Endothelial cell of umbilical vein (primary cell): ENCODE data around the gene SELP. TPM values are rescaled to one million over a fixed set of nuclear protein-coding genes. Genes with fewer than 3 reads are reported as not detected.

Source experiments
- BruUV-seq: library from RNA; stranded (reverse); fragments of 400-500 nt; replicated peaks from 2 replicates; lab custom pipeline; 2021; lab: Mats Ljungman, UMichigan
- CTCF ChIA-PET: fragments of 300-600, 350-600 bp; sonication (Branson Sonifier 250); formaldehyde crosslinking; loops from one replicate; lab custom pipeline; 2021; ENCODE audit warnings: antibody characterized with exemption, inconsistent platforms; lab: Charles Lee
- POLR2A ChIA-PET: fragments of 300-600, 350-600 bp; sonication (Branson Sonifier 250); formaldehyde crosslinking; loops from one replicate; lab custom pipeline; 2021; ENCODE audit warnings: antibody characterized with exemption, inconsistent platforms; lab: Charles Lee
- DNase-seq: peaks from one replicate; pipeline ENCODE4 v3.0.0-alpha.2; 2011; ENCODE audit warnings: low read depth, low spot score
- FAIRE-seq: peaks from 2 replicates; lab custom pipeline; 2011; peaks lifted over from hg19 to GRCh38; lab: Jason Lieb, UNC
- H2AFZ ChIP-seq: 2 replicates; pipeline ENCODE4 v1.6.0; 2012; ENCODE audit warnings: low read depth, low read length, control low read depth, inconsistent platforms
- H3K27ac ChIP-seq: 2 replicates; pipeline ENCODE4 v1.5.1; 2011; ENCODE audit warnings: low read depth, mild to moderate bottlenecking, control low read depth, low read length, moderate library complexity; ENCODE audit not compliant: insufficient read depth
- H3K27me3 ChIP-seq, 2 experiments: 2 replicates each; pipeline versions ENCODE4 v1.6.0 to v1.6.1; 2011; ENCODE audit warnings: low read length in 2 of 2, mixed read lengths in 1 of 2; ENCODE audit not compliant: control insufficient read depth in 2 of 2, insufficient read depth in 2 of 2
- H3K36me3 ChIP-seq, 2 experiments: 2 replicates in 1 of 2; 3 replicates in 1 of 2; pipeline ENCODE4 v1.5.1; 2011; ENCODE audit warnings: low read length in 2 of 2, mild to moderate bottlenecking in 1 of 2, moderate library complexity in 1 of 2; ENCODE audit not compliant: control insufficient read depth in 2 of 2, insufficient read depth in 2 of 2; ENCODE audit errors: extremely low read depth in 1 of 2
- H3K4me1 ChIP-seq: 3 replicates; pipeline ENCODE4 v1.5.1; 2011; ENCODE audit warnings: mild to moderate bottlenecking, low read length; ENCODE audit not compliant: control insufficient read depth, insufficient read depth; ENCODE audit errors: extremely low read depth
- H3K4me2 ChIP-seq: 2 replicates; pipeline ENCODE4 v1.6.1; 2011; ENCODE audit warnings: low read length, control low read depth, mixed read lengths; ENCODE audit not compliant: insufficient read depth
- H3K4me3 ChIP-seq, 3 experiments: fragments of 200-600 bp in 1 of 3; sonication (generic), shearing (Covaris generic) in 1 of 3; replicated peaks in 1 of 3; 2 replicates each; pipeline ENCODE4 v1.5.1; 2011 to 2016; ENCODE audit warnings: control low read depth in 3 of 3, low read length in 3 of 3, mild to moderate bottlenecking in 2 of 3, inconsistent platforms in 1 of 3, low read depth in 1 of 3, moderate library complexity in 1 of 3; ENCODE audit not compliant: insufficient read depth in 1 of 3
- H3K79me2 ChIP-seq: 2 replicates; pipeline ENCODE4 v1.6.0; 2012; ENCODE audit warnings: low read length, inconsistent platforms; ENCODE audit not compliant: control insufficient read depth, insufficient read depth
- H3K9ac ChIP-seq: replicated peaks from 2 replicates; pipeline ENCODE3; 2011; ENCODE audit warnings: low read length, control low read depth; ENCODE audit not compliant: insufficient read depth; ENCODE audit errors: extremely low read depth
- H3K9me1 ChIP-seq: replicated peaks from 3 replicates; pipeline ENCODE4 v1.6.0; 2011; ENCODE audit warnings: mild to moderate bottlenecking, low read length; ENCODE audit not compliant: control insufficient read depth, insufficient read depth; ENCODE audit errors: extremely low read depth
- H3K9me3 ChIP-seq: replicated peaks from 2 replicates; pipeline ENCODE4 v1.5.1; 2012; ENCODE audit warnings: low read length, inconsistent platforms; ENCODE audit not compliant: control insufficient read depth, insufficient read depth
- H4K20me1 ChIP-seq: replicated peaks from 2 replicates; pipeline ENCODE3; 2011; ENCODE audit warnings: mild to moderate bottlenecking, low read length; ENCODE audit not compliant: control insufficient read depth, insufficient read depth; ENCODE audit errors: extremely low read depth
- CTCF ChIP-seq, 2 donors: IDR thresholded peaks; 1 replicate in 1 of 2; 2 replicates in 1 of 2; pipeline ENCODE4 v1.5.1; 2011; ENCODE audit warnings: low read length in 2 of 2, mild to moderate bottlenecking in 2 of 2, moderate library complexity in 2 of 2, control low read depth in 1 of 2, inconsistent platforms in 1 of 2, low read depth in 1 of 2; ENCODE audit not compliant: insufficient read depth in 1 of 2; ENCODE audit errors: extremely low read depth in 1 of 2
- EZH2 ChIP-seq: IDR thresholded peaks from 2 replicates; pipeline ENCODE4 v1.6.1; 2012; ENCODE audit warnings: borderline replicate concordance, low read depth, mild to moderate bottlenecking, moderate library complexity, low read length, inconsistent platforms; ENCODE audit not compliant: severe bottlenecking
- FOS ChIP-seq: IDR thresholded peaks from 2 replicates; pipeline ENCODE4 v1.6.1; 2011; ENCODE audit warnings: mild to moderate bottlenecking, low read length, moderate library complexity, borderline replicate concordance; ENCODE audit not compliant: insufficient read depth
- GATA2 ChIP-seq: IDR thresholded peaks from 2 replicates; pipeline ENCODE4 v1.7.0; 2011; ENCODE audit warnings: low read depth, mild to moderate bottlenecking, moderate library complexity, mixed read lengths, low read length; ENCODE audit not compliant: insufficient read length, insufficient read depth
- JUN ChIP-seq: IDR thresholded peaks from 2 replicates; pipeline ENCODE4 v1.6.1; 2011; ENCODE audit warnings: borderline replicate concordance, low read depth; ENCODE audit not compliant: insufficient read length, insufficient read depth
- MAX ChIP-seq: IDR thresholded peaks from 2 replicates; pipeline ENCODE4 v1.6.1; 2011; ENCODE audit not compliant: insufficient read depth, insufficient read length
- MYC ChIP-seq: IDR thresholded peaks from one replicate; pipeline ENCODE4 v1.6.1; 2011; ENCODE audit warnings: mild to moderate bottlenecking, low read depth, low read length
- POLR2A ChIP-seq: IDR thresholded peaks from 2 replicates; pipeline ENCODE4 v1.6.1; 2012; ENCODE audit warnings: low read depth, mild to moderate bottlenecking, control low read depth, low read length
- POLR2AphosphoS5 ChIP-seq: IDR thresholded peaks from 2 replicates; pipeline ENCODE4 v1.6.1; 2012; ENCODE audit warnings: low read depth, mild to moderate bottlenecking, control low read depth, low read length, moderate library complexity; ENCODE audit not compliant: insufficient read depth
- dilution Hi-C: fragments of 300-500 bp; cut with MboI; formaldehyde crosslinking; loops from one replicate; pipeline ENCODE4 v1.15.0; 2019; ENCODE audit warnings: low sequenced_read_pairs; ENCODE audit not compliant: extremely low pct_ligation_motif_present
- intact Hi-C: fragments of 100-400 bp; cut with micrococcal nuclease; formaldehyde crosslinking; loops from one replicate; pipeline ENCODE4 v1.10.0; 2022
- polyA plus RNA-seq, 4 experiments: library from polyadenylated mRNA; depleted of rRNA in 3 of 4; stranded (reverse) in 3 of 4; unstranded in 1 of 4; fragments of >200 nt; gene quantifications; 2 replicates each; pipeline versions ENCODE4 v1.2.1 to v1.2.3, GENCODE V29; 2011 to 2012; ENCODE audit warnings: missing spikeins in 1 of 4
- total RNA-seq: library from RNA; stranded (reverse); gene quantifications from 2 replicates; pipeline ENCODE4 v1.2.3, GENCODE V29; 2021

Gene SELP
- total and polyA plus RNA-seq, 2 donors (not counting 3 experiments of a cell fraction or from before 2014, with no cell fraction given): 1.3 to 1.6 TPM

GRCh38 chr1:169590932-169591331 is 39.0 kb downstream of the SELP start:
- no peak overlapping the region for H2AFZ ChIP-seq
- DNase-seq (no peak), FAIRE-seq (no peak)
- ChIA-PET CTCF (no interaction called here), POLR2A (no interaction called here)
- H3K9me1 ChIP-seq: no peaks in the 10 kb centered on the region
- TF ChIP-seq EZH2: no peak
- H3K79me2 ChIP-seq: no peaks in the 10 kb centered on the region
- no peak overlapping the region for H3K9ac ChIP-seq
- H3K9me3 ChIP-seq: no peaks in the 10 kb centered on the region
- H3K4me1 ChIP-seq: no peaks in the 10 kb centered on the region
- intact Hi-C loops (no loop called here), dilution Hi-C loops (no loop called here)
- H3K36me3 ChIP-seq: no peaks in the 10 kb centered on the region
- no TSS peak for BruUV-seq
- H3K27me3 ChIP-seq: peaks cover 3 to 6% of the 10 kb centered on the region in 2 experiments
- H3K27ac ChIP-seq: no peak overlapping the region
- H4K20me1 ChIP-seq: no peaks in the 10 kb centered on the region
- no peak overlapping the region for H3K4me2 ChIP-seq
- no peak overlapping the region for H3K4me3 ChIP-seq

GRCh38 chr1:169588785-169589485 is 41.0 kb downstream of the SELP start:
- no peaks in the 10 kb centered on the region for H3K9me1 ChIP-seq
- H3K4me1 ChIP-seq: no peaks in the 10 kb centered on the region
- no peaks in the 10 kb centered on the region for H4K20me1 ChIP-seq
- no peaks in the 10 kb centered on the region for H3K79me2 ChIP-seq
- dilution Hi-C loops: no loop called here
- H3K27me3 ChIP-seq: peaks cover 6 to 7% of the 10 kb centered on the region in 2 experiments
- no peaks in the 10 kb centered on the region for H3K9me3 ChIP-seq
- FAIRE-seq (no peak), DNase-seq (no peak)
- no peak overlapping the region for H3K9ac ChIP-seq
- ChIA-PET POLR2A (no interaction called here), CTCF (no interaction called here)
- TF ChIP-seq MYC (no peak), EZH2 (no peak), GATA2 (no peak), CTCF (IDR thresholded peaks at IDR 0.05; ENCODE audit: extremely low read depth in 1 of 2, insufficient read depth in 1 of 2, low read depth in 1 of 2, low read length in 2 of 2) (no peak), POLR2AphosphoS5 (no peak), FOS (no peak), POLR2A (no peak), MAX (no peak), JUN (no peak)
- H2AFZ ChIP-seq: no peak overlapping the region
- no peak overlapping the region for H3K4me2 ChIP-seq
- no peak overlapping the region for H3K4me3 ChIP-seq
- no TSS peak for BruUV-seq
- intact Hi-C loops: no loop called here
- no peaks in the 10 kb centered on the region for H3K36me3 ChIP-seq
- H3K27ac ChIP-seq: no peak overlapping the region
